Panc1 (cell line): ENCODE measurements around the gene GLG1. TPM values are rescaled to one million over a fixed set of nuclear protein-coding genes. Genes with fewer than 3 reads are reported as not detected.

Source experiments
- ATAC-seq: fragments of 200-7000 bp; cut with Tn5 transposase; 2 replicates; pipeline ENCODE4 v1.9.1; 2020; ENCODE audit warnings: mild to moderate bottlenecking, moderate library complexity
- BruUV-seq: library from RNA; stranded (reverse); fragments of 400-500 nt; replicated peaks from 2 replicates; lab custom pipeline; 2021; lab: Mats Ljungman, UMichigan
- CTCF ChIA-PET: fragments of 300-600 bp; sonication (Branson Sonifier 250); formaldehyde crosslinking; loops from one replicate; lab custom pipeline; 2022; ENCODE audit warnings: antibody characterized with exemption; lab: Charles Lee
- POLR2A ChIA-PET: fragments of 300-600 bp; sonication (Branson Sonifier 250); formaldehyde crosslinking; loops from one replicate; lab custom pipeline; 2022; ENCODE audit warnings: antibody characterized with exemption; lab: Charles Lee
- DNase-seq: peaks from one replicate; pipeline ENCODE4 v3.0.0-alpha.2; 2010; ENCODE audit warnings: low read depth, low spot score
- H3K27ac ChIP-seq: 2 replicates; pipeline ENCODE4 v1.5.1; 2011; ENCODE audit warnings: mild to moderate bottlenecking, low read length, inconsistent platforms
- H3K27me3 ChIP-seq: fragments of 200-500 bp; sonication (Bioruptor generic); 2 replicates; pipeline ENCODE4 v1.6.0; 2014; ENCODE audit warnings: low read length, inconsistent platforms; ENCODE audit not compliant: control insufficient read depth, insufficient read depth
- H3K36me3 ChIP-seq: fragments of 200-500 bp; sonication (Bioruptor generic); 2 replicates; pipeline ENCODE4 v1.5.1; 2014; ENCODE audit warnings: inconsistent platforms, mild to moderate bottlenecking, low read length, moderate library complexity; ENCODE audit not compliant: control insufficient read depth, insufficient read depth
- H3K4me1 ChIP-seq: 2 replicates; pipeline ENCODE4 v1.5.1; 2011; ENCODE audit warnings: inconsistent platforms, mild to moderate bottlenecking, low read length, moderate library complexity; ENCODE audit not compliant: control insufficient read depth, insufficient read depth
- H3K4me3 ChIP-seq, 2 experiments: 2 replicates each; pipeline ENCODE4 v1.5.1; 2011 to 2012; ENCODE audit warnings: low read depth in 2 of 2, low read length in 2 of 2, mild to moderate bottlenecking in 2 of 2, inconsistent platforms in 1 of 2, moderate library complexity in 1 of 2
- H3K9me3 ChIP-seq: fragments of 200-500 bp; sonication (Bioruptor generic); 2 replicates; pipeline ENCODE4 v1.5.1; 2014; ENCODE audit warnings: low read depth, mild to moderate bottlenecking, inconsistent platforms, low read length, moderate library complexity; ENCODE audit not compliant: control insufficient read depth, insufficient read depth
- POLR2AphosphoS5 ChIP-seq: IDR thresholded peaks from 2 replicates; pipeline ENCODE4 v1.6.1; 2012; ENCODE audit warnings: mild to moderate bottlenecking, low read depth, low read length, moderate library complexity
- SIN3A ChIP-seq: IDR thresholded peaks from 2 replicates; pipeline ENCODE4 v1.6.1; 2012; ENCODE audit warnings: low read depth, mild to moderate bottlenecking, low read length, moderate library complexity, borderline replicate concordance; ENCODE audit not compliant: insufficient read depth
- TCF7L2 ChIP-seq: IDR thresholded peaks from 2 replicates; pipeline ENCODE4 v1.6.1; 2011; ENCODE audit warnings: mild to moderate bottlenecking, low read depth, low read length, inconsistent platforms
- in situ Hi-C: cut with HindIII; loops from 2 replicates; pipeline ENCODE4 v1.10.0; 2016; ENCODE audit warnings: low sequenced_read_pairs, low pct_unique_long_range_greater_than_20kb
- intact Hi-C: fragments of 100-400 bp; cut with micrococcal nuclease; formaldehyde crosslinking; loops from one replicate; pipeline ENCODE4 v1.10.0; 2022; ENCODE audit not compliant: unreplicated experiment
- total RNA-seq: library from RNA; stranded (reverse); gene quantifications from one replicate; pipeline ENCODE4 v1.2.1, GENCODE V29; 2021; ENCODE audit not compliant: unreplicated experiment
- TF ChIP-seq, protein P1 (sequence below), 2 experiments: IDR thresholded peaks; 2 replicates each; pipeline ENCODE4 v1.6.1; 2011 to 2012; ENCODE audit warnings: low read depth in 2 of 2, control low read depth in 1 of 2, low read length in 1 of 2, mild to moderate bottlenecking in 1 of 2, moderate library complexity in 1 of 2; ENCODE audit not compliant: insufficient read depth in 1 of 2
- TF ChIP-seq, protein P2 (sequence below): fragments of 450-650 bp; IDR thresholded peaks from 2 replicates; pipeline ENCODE4 v1.5.1; 2017; ENCODE audit warnings: mild to moderate bottlenecking

The GLG1 gene
- total RNA-seq, 1 experiment from 2014 or later = 75.9 TPM

DNA sequence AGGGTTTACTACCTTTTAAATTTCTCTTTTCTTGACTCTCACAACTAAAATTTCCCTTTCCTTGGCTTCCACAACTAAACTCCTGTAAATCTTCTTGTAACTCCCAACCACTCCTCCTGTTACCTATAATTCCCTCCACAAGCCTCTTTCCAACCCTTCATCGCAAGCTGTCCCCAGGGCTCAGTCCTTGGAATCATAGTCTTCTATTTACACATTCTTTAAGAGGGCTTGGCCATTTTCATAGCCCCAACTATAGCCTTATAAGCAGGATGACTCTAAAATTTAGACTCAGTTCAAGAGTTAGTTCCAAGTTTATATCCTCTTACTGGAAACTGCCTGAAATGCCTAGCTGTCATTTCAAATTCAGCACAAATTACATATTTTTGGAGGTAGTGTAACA is 23.9 kb downstream of the GLG1 start:
- Histone ChIP-seq H3K36me3 (no peaks in the 10 kb centered on the region), H3K27ac (no peak overlapping the region), H3K9me3 (no peaks in the 10 kb centered on the region), H3K4me3 (no peak overlapping the region), H3K4me1 (peaks cover 6% of the 10 kb centered on the region), H3K27me3 (no peaks in the 10 kb centered on the region)
- ChIA-PET CTCF (no interaction called here), POLR2A (no interaction called here)
- intact Hi-C loops (no loop called here), in situ Hi-C loops (no loop called here)
- TF ChIP-seq POLR2AphosphoS5 (no peak), TCF7L2 (no peak), SIN3A (no peak)
- TF ChIP-seq, protein P1, sequence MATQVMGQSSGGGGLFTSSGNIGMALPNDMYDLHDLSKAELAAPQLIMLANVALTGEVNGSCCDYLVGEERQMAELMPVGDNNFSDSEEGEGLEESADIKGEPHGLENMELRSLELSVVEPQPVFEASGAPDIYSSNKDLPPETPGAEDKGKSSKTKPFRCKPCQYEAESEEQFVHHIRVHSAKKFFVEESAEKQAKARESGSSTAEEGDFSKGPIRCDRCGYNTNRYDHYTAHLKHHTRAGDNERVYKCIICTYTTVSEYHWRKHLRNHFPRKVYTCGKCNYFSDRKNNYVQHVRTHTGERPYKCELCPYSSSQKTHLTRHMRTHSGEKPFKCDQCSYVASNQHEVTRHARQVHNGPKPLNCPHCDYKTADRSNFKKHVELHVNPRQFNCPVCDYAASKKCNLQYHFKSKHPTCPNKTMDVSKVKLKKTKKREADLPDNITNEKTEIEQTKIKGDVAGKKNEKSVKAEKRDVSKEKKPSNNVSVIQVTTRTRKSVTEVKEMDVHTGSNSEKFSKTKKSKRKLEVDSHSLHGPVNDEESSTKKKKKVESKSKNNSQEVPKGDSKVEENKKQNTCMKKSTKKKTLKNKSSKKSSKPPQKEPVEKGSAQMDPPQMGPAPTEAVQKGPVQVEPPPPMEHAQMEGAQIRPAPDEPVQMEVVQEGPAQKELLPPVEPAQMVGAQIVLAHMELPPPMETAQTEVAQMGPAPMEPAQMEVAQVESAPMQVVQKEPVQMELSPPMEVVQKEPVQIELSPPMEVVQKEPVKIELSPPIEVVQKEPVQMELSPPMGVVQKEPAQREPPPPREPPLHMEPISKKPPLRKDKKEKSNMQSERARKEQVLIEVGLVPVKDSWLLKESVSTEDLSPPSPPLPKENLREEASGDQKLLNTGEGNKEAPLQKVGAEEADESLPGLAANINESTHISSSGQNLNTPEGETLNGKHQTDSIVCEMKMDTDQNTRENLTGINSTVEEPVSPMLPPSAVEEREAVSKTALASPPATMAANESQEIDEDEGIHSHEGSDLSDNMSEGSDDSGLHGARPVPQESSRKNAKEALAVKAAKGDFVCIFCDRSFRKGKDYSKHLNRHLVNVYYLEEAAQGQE (IDR thresholded peaks at IDR 0.05; ENCODE audit: insufficient read depth in 1 of 2, low read depth in 2 of 2, low read length in 1 of 2) = no peak
- TF ChIP-seq, protein P2, sequence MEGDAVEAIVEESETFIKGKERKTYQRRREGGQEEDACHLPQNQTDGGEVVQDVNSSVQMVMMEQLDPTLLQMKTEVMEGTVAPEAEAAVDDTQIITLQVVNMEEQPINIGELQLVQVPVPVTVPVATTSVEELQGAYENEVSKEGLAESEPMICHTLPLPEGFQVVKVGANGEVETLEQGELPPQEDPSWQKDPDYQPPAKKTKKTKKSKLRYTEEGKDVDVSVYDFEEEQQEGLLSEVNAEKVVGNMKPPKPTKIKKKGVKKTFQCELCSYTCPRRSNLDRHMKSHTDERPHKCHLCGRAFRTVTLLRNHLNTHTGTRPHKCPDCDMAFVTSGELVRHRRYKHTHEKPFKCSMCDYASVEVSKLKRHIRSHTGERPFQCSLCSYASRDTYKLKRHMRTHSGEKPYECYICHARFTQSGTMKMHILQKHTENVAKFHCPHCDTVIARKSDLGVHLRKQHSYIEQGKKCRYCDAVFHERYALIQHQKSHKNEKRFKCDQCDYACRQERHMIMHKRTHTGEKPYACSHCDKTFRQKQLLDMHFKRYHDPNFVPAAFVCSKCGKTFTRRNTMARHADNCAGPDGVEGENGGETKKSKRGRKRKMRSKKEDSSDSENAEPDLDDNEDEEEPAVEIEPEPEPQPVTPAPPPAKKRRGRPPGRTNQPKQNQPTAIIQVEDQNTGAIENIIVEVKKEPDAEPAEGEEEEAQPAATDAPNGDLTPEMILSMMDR = no peak
- DNase-seq (no peak), ATAC-seq (no peak)
- BruUV-seq = no TSS peak

DNA sequence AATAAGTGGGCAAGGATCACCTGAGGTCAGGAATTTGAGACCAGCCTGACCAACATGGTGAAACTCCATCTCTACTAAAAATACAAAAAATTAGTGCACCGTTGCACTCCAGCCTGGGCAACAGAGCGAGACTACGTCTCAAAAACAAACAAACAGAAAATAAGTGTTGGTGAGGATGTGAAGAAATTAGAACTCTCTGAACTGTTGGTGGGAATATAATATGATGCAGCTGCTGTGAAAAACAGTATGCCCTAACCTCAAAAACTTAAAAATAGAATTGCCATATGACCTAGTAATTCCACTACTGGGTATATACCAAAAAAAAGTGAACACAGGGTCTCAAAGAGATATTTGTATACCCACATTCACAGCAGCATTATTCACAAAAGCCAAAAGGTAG is 26.1 kb downstream of the GLG1 start:
- no TSS peak for BruUV-seq
- ATAC-seq (no peak), DNase-seq (no peak)
- H3K9me3 ChIP-seq = no peaks in the 10 kb centered on the region
- intact Hi-C loops (no loop called here), in situ Hi-C loops (no loop called here)
- CTCF ChIA-PET = no interaction called here
- H3K27ac ChIP-seq = no peak overlapping the region
- TF ChIP-seq POLR2AphosphoS5 = no peak
- TF ChIP-seq, protein P1 (IDR thresholded peaks at IDR 0.05; ENCODE audit: insufficient read depth in 1 of 2, low read depth in 2 of 2, low read length in 1 of 2) = no peak
- TF ChIP-seq SIN3A = no peak
- TF ChIP-seq TCF7L2 = no peak
- TF ChIP-seq, protein P2 = no peak
- no peaks in the 10 kb centered on the region for H3K27me3 ChIP-seq
- no peaks in the 10 kb centered on the region for H3K36me3 ChIP-seq
- H3K4me3 ChIP-seq = no peak overlapping the region
- POLR2A ChIA-PET = no interaction called here
- peaks cover 6% of the 10 kb centered on the region for H3K4me1 ChIP-seq
